Peyer's patch (tissue), 4 donors: ENCODE results near the gene BAG3.

Source experiments
- CTCF ChIP-seq, 6 experiments: fragments of 450-650 bp in 4 of 6; fragments of 200-600 bp in 2 of 6; sonication (generic) in 1 of 6; IDR thresholded peaks; one replicate each; pipeline ENCODE4 v1.5.1; 2017 to 2019; ENCODE audit warnings: antibody characterized with exemption in 6 of 6, mild to moderate bottlenecking in 3 of 6, moderate library complexity in 1 of 6
- POLR2A ChIP-seq, 2 donors: fragments of 450-650 bp; IDR thresholded peaks; one replicate each; pipeline ENCODE4 v1.5.1; 2017; ENCODE audit warnings: antibody characterized with exemption in 2 of 2, mild to moderate bottlenecking in 2 of 2, moderate library complexity in 2 of 2

- TF ChIP-seq CTCF (IDR thresholded peaks at IDR 0.05), result peak; percentile 89 to 97 (median 92)
- TF ChIP-seq POLR2A (IDR thresholded peaks at IDR 0.05), result no peak
Observed at GRCh38 chr10:119686465-119687191, 35.4 kb downstream of the BAG3 start.
